BJ (cell line): Measurements from ENCODE around the gene EIF5A2. TPM values are rescaled to one million over a fixed set of nuclear protein-coding genes. Genes with fewer than 3 reads are reported as not detected.

Experiments used
- CTCF ChIA-PET: fragments of 350-600 bp; formaldehyde crosslinking; extraction: SDS; loops from one replicate; lab custom pipeline; 2021; ENCODE audit warnings: antibody characterized with exemption, inconsistent platforms; lab: Yijun Ruan, JAX
- POLR2A ChIA-PET: fragments of 300-600 bp; sonication (Branson Sonifier 250); formaldehyde crosslinking; extraction: SDS; loops from one replicate; lab custom pipeline; 2021; ENCODE audit warnings: antibody characterized with exemption; lab: Charles Lee
- DNase-seq: peaks from one replicate; pipeline ENCODE4 v3.0.0-alpha.2; 2011; ENCODE audit warnings: low read depth
- H3K27me3 ChIP-seq: 2 replicates; pipeline ENCODE4 v1.6.0; 2011; ENCODE audit warnings: low read length; ENCODE audit not compliant: control insufficient read depth, insufficient read depth
- H3K36me3 ChIP-seq: 2 replicates; pipeline ENCODE4 v1.5.1; 2011; ENCODE audit warnings: low read length; ENCODE audit not compliant: control insufficient read depth, insufficient read depth
- H3K4me3 ChIP-seq: 2 replicates; pipeline ENCODE4 v1.5.1; 2011; ENCODE audit warnings: low read depth, mild to moderate bottlenecking, control low read depth, low read length
- CTCF ChIP-seq: IDR thresholded peaks from 2 replicates; pipeline ENCODE4 v1.5.1; 2011; ENCODE audit warnings: low read depth, mild to moderate bottlenecking, control low read depth, inconsistent platforms, low read length, moderate library complexity; ENCODE audit not compliant: insufficient read depth
- polyA plus RNA-seq: library from polyadenylated mRNA; depleted of rRNA; stranded (reverse); fragments of >200 nt; gene quantifications from 2 replicates; pipeline ENCODE4 v1.2.3, GENCODE V29; 2011

The EIF5A2 gene
- polyA plus RNA-seq, 1 experiment, result 7.8 TPM

- no peak for DNase-seq
- POLR2A ChIA-PET, result no interaction called here
- Histone ChIP-seq H3K27me3 (no peaks in the 10 kb centered on the region), H3K36me3 (peaks cover 2% of the 10 kb centered on the region; the same call in 1 of the 2 replicates), H3K4me3 (no peak overlapping the region)
- CTCF ChIA-PET, result interaction anchor here (1.2 to 3.8 kb wide), 2 partner anchors 15 to 52 kb away, joined by 3 to 15 read pairs; no protein-coding TSS in a partner anchor
- TF ChIP-seq CTCF, result no peak
Observed at GRCh38 chr3:170863816-170864215, 44.6 kb downstream of the EIF5A2 start.

GRCh38 chr3:170862618-170863374 is 45.6 kb downstream of the EIF5A2 start:
- TF ChIP-seq CTCF, result no peak
- CTCF ChIA-PET, result interaction anchor here (0.6 to 3.8 kb wide), 3 partner anchors 12 to 24 kb away, joined by 3 to 15 read pairs (median 3); no protein-coding TSS in a partner anchor
- POLR2A ChIA-PET, result no interaction called here
- H3K27me3 ChIP-seq, result no peaks in the 10 kb centered on the region
- no peak for DNase-seq
- H3K36me3 ChIP-seq, result peaks cover 2% of the 10 kb centered on the region; the same call in 1 of the 2 replicates
- H3K4me3 ChIP-seq, result no peak overlapping the region

GRCh38 chr3:170858599-170858998 is 49.8 kb downstream of the EIF5A2 start:
- DNase-seq, result no peak
- no peaks in the 10 kb centered on the region for H3K27me3 ChIP-seq
- ChIA-PET CTCF (interaction anchor here (1.1 kb wide), 1 partner anchor 9 kb away, joined by 3 read pairs; no protein-coding TSS in a partner anchor), POLR2A (no interaction called here)
- TF ChIP-seq CTCF, result no peak
- H3K36me3 ChIP-seq, result no peaks in the 10 kb centered on the region
- H3K4me3 ChIP-seq, result no peak overlapping the region

GRCh38 chr3:170852324-170852723 is 56.1 kb downstream of the EIF5A2 start:
- ChIA-PET CTCF (interaction anchor here (0.6 to 2.3 kb wide), 7 partner anchors 23 to 653 kb away, joined by 3 to 15 read pairs (median 4); no protein-coding TSS in a partner anchor), POLR2A (interaction anchor here (0.6 kb wide), 1 partner anchor 33 kb away, joined by 3 read pairs; no protein-coding TSS in a partner anchor)
- Histone ChIP-seq H3K36me3 (no peaks in the 10 kb centered on the region), H3K4me3 (no peak overlapping the region), H3K27me3 (no peaks in the 10 kb centered on the region)
- no peak for TF ChIP-seq CTCF
- DNase-seq, result no peak

- CTCF ChIA-PET, result interaction anchor here (0.9 to 3.0 kb wide), 12 partner anchors 9 to 540 kb away, joined by 3 to 33 read pairs (median 6); no protein-coding TSS in a partner anchor
- TF ChIP-seq CTCF, result peak; percentile 22; the same call in 1 of the 2 replicates
- H3K4me3 ChIP-seq, result no peak overlapping the region
- no peaks in the 10 kb centered on the region for H3K27me3 ChIP-seq
- H3K36me3 ChIP-seq, result no peaks in the 10 kb centered on the region
- DNase-seq, result no peak
- POLR2A ChIA-PET, result interaction anchor here (0.5 to 0.6 kb wide), 3 partner anchors 240 to 991 kb away, joined by 3 to 15 read pairs (median 3); no protein-coding TSS in a partner anchor
Observed at GRCh38 chr3:170848292-170848917, 60.0 kb downstream of the EIF5A2 start.
